Suprapubic skin (tissue), 4 donors: ENCODE data around the gene TBC1D22A. TPM values are rescaled to one million over a fixed set of nuclear protein-coding genes. Genes with fewer than 3 reads are reported as not detected.
A peak's percentile ranks its signal among the peaks of the same experiment; 100 is the strongest.
"Not testable (repeated sequence)": the region's sequence is repeated elsewhere in the genome, so short reads cannot be mapped to it uniquely, and the experiment has no call there.

ENCODE experiments used
- DNase-seq, 2 donors: peaks; one replicate each; pipeline ENCODE4 v3.0.0-alpha.2; 2019; ENCODE audit warnings: low spot score in 2 of 2
- H3K27ac ChIP-seq: fragments of 200-600 bp; sonication (generic); one replicate; pipeline ENCODE4 v1.5.1; 2019
- H3K27me3 ChIP-seq: fragments of 200-600 bp; sonication (generic); one replicate; pipeline ENCODE4 v1.5.1; 2019
- H3K36me3 ChIP-seq: fragments of 200-600 bp; sonication (generic); one replicate; pipeline ENCODE4 v1.5.1; 2019
- H3K4me1 ChIP-seq: fragments of 200-600 bp; sonication (generic); one replicate; pipeline ENCODE4 v1.5.1; 2019
- H3K4me3 ChIP-seq: fragments of 200-600 bp; sonication (generic); one replicate; pipeline ENCODE4 v1.5.1; 2019; ENCODE audit warnings: mild to moderate bottlenecking
- H3K9me3 ChIP-seq: fragments of 200-600 bp; sonication (generic); one replicate; pipeline ENCODE4 v1.5.1; 2019
- EP300 ChIP-seq: sonication (generic); formaldehyde crosslinking; IDR thresholded peaks from one replicate; pipeline ENCODE4 v1.6.1; 2017; ENCODE audit warnings: antibody characterized with exemption
- POLR2A ChIP-seq, 2 donors: fragments of 450-650 bp; IDR thresholded peaks; one replicate each; pipeline ENCODE4 v1.6.1; 2017; ENCODE audit warnings: antibody characterized with exemption in 2 of 2, mild to moderate bottlenecking in 2 of 2, moderate library complexity in 2 of 2
- POLR2AphosphoS5 ChIP-seq, 3 donors: sonication (generic); formaldehyde crosslinking; IDR thresholded peaks; one replicate each; pipeline ENCODE4 v1.6.1; 2017; ENCODE audit warnings: antibody characterized with exemption in 3 of 3
- WGBS: methylation state at CpG from one replicate; pipeline ENCODE4 v1.1.5; 2018; 5-methylcytosine and 5-hydroxymethylcytosine counted together
- total RNA-seq, 4 donors: library from RNA; depleted of rRNA; stranded (reverse); fragments of >200 nt; gene quantifications; one replicate each; pipeline ENCODE4 v1.1.0, GENCODE V29; 2016
- TF ChIP-seq, protein P1 (sequence below), 2 donors: fragments of 200-600 bp in 1 of 2; fragments of 450-650 bp in 1 of 2; sonication (generic) in 1 of 2; IDR thresholded peaks; one replicate each; pipeline ENCODE4 v1.5.1; 2016 to 2019; ENCODE audit warnings: antibody characterized with exemption in 2 of 2, mild to moderate bottlenecking in 1 of 2, moderate library complexity in 1 of 2

Gene TBC1D22A
- total RNA-seq, 4 donors from 2014 or later: 24.8 to 43.2 (median 35.4) TPM

DNA sequence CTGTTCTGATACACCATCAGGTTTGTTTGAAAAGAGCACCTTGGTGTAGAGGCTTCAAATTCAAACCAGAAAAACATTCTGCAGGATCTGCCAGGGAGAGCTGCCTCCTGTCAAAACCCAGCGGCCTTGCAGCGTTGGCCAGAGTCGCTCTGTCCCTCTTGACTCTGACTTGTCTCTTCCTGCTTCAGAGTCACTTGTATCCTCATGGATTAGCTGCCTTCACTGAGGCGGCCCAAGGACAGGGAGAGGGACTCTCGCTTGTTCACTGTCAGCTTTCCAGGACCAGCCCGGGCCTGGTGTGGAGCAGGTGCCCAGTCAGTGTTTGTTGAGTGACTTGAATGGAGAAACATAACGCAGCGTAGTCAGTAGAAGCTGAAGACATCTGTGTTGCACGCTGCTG is 18.0 kb downstream of the TBC1D22A start:
- H3K4me3 ChIP-seq: no peak overlapping the region
- H3K27ac ChIP-seq: no peak overlapping the region
- TF ChIP-seq, protein P1, sequence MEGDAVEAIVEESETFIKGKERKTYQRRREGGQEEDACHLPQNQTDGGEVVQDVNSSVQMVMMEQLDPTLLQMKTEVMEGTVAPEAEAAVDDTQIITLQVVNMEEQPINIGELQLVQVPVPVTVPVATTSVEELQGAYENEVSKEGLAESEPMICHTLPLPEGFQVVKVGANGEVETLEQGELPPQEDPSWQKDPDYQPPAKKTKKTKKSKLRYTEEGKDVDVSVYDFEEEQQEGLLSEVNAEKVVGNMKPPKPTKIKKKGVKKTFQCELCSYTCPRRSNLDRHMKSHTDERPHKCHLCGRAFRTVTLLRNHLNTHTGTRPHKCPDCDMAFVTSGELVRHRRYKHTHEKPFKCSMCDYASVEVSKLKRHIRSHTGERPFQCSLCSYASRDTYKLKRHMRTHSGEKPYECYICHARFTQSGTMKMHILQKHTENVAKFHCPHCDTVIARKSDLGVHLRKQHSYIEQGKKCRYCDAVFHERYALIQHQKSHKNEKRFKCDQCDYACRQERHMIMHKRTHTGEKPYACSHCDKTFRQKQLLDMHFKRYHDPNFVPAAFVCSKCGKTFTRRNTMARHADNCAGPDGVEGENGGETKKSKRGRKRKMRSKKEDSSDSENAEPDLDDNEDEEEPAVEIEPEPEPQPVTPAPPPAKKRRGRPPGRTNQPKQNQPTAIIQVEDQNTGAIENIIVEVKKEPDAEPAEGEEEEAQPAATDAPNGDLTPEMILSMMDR (IDR thresholded peaks at IDR 0.05): no peak
- TF ChIP-seq POLR2AphosphoS5 (IDR thresholded peaks at IDR 0.05) (no peak), EP300 (no peak), POLR2A (IDR thresholded peaks at IDR 0.05) (no peak)
- peak in 1 of 2 donors; percentile 44 for DNase-seq
- H3K4me1 ChIP-seq: peaks cover 29% of the 10 kb centered on the region
- H3K27me3 ChIP-seq: no peaks in the 10 kb centered on the region
- no peaks in the 10 kb centered on the region for H3K36me3 ChIP-seq
- WGBS: 80% methylated on average over 9 of the region's 9 CpGs
- no peaks in the 10 kb centered on the region for H3K9me3 ChIP-seq

DNA sequence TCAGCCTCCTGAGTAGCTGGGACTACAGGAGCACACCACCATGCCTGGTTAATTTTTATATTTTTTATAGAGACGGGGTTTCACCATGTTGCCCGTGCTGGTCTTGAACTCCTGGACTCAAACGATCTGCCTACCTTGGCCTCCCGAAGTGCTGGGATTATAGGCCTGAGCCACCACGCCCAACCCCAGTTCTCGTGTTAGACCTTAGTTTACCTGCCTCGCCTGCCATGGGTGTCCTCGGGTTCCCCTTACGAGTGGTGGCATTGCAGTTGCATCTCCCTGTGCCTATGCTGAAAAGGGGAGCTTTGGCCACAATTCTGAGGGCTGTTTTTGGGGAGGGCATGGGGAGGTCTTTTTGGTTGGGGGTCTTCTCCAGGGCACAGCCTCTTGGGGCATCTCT is 18.8 kb downstream of the TBC1D22A start:
- WGBS: 96% methylated on average over 9 of the region's 9 CpGs
- TF ChIP-seq, protein P1 (IDR thresholded peaks at IDR 0.05): no peak
- TF ChIP-seq POLR2A (IDR thresholded peaks at IDR 0.05) (no peak), EP300 (no peak), POLR2AphosphoS5 (IDR thresholded peaks at IDR 0.05) (no peak)

DNA sequence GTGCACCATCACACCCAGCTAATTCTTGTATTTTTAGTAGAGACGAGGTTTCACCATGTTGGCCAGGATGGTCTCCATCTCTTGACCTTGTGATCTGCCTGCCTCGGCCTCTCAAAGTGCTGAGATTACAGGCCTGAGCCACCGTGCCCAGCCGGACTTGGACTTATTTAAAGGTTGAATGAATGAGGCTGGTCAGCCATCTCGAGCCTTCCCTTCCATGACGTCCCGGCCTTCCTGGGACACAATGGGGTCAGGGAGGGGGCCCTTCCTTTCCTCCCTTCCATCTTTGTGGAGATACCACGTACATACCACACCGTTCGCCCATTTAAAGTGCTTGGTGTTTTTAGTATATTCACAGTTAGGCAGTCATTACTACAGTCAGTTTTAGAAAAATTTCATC is 19.8 kb downstream of the TBC1D22A start:
- not testable (repeated sequence) for H3K27ac ChIP-seq, H3K4me3 ChIP-seq, H3K9me3 ChIP-seq, H3K27me3 ChIP-seq, H3K36me3 ChIP-seq
- WGBS: 90% methylated on average over 10 of the region's 10 CpGs
- DNase-seq: peak in 1 of 2 donors; percentile 51
- H3K4me1 ChIP-seq: peaks cover 11% of the 10 kb centered on the region

More for the DNA sequence above, 18.8 kb downstream of the TBC1D22A start:
- Histone ChIP-seq H3K4me3 (no peak overlapping the region), H3K27ac (no peak overlapping the region), H3K9me3 (no peaks in the 10 kb centered on the region), H3K27me3 (no peaks in the 10 kb centered on the region), H3K4me1 (peaks cover 20% of the 10 kb centered on the region), H3K36me3 (no peaks in the 10 kb centered on the region)
- DNase-seq: peak in 1 of 2 donors; percentile 45

DNA sequence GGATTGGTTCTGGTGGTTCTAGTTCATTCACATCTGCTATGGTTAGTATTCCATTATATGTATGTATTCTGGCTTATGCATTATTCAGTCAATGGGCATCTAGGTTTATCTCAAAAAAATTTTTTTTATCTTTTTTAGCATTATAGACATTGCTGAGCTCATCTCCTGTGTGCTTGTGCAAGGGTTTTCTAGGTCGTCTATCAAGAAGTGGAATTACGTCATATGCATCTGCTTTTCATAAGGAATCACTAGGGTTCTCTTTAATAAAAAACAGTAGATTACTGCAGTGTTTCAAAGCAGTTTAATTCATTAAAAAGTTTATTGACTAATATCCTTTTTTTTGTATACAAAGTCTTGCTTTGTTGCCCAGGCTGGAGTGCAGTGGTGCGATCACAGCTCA is 21.3 kb downstream of the TBC1D22A start:
- WGBS: 67% methylated on average over 3 of the region's 3 CpGs
- H3K9me3 ChIP-seq: no peaks in the 10 kb centered on the region

DNA sequence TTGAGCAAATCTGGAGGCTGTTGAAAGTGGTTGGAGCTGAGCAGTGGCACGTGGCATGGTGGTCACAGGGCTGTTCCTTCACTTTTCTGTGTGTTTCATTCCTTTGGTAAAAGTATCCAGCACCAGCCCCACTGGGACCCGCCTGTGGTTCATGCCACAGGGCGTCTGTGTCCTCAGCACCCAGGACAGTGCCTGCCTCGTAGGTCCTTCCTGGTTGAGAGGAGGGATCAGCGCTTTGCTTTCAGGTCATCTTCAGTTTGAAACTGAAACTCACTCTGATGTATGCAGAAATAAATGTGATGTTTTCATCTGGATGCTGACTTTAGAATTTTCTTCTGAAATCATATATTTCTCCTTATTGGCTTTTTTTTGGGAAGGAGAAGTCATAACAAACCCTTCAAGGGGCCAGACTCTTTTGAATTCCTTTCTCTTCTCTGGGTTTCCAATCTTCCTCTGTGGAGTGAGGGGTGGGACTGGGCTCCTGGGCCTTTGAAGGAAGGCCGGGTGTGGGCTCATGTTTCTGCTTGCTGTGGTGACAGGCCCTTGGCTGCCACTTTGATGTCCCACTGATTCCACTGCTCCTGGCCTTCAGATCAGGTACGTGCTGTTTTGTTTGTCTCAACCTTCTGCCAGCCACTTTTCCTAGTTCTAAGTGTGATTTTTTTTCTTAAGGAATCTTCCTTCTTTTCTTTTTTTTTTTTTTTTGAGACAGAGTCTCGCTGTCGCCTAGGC is 26.2 kb downstream of the TBC1D22A start:
- peak in 1 of 2 donors; percentile 52 for DNase-seq
- Histone ChIP-seq H3K27ac (no peak overlapping the region), H3K4me1 (peaks cover 30% of the 10 kb centered on the region), H3K4me3 (no peak overlapping the region), H3K36me3 (peaks cover 12% of the 10 kb centered on the region), H3K27me3 (no peaks in the 10 kb centered on the region), H3K9me3 (no peaks in the 10 kb centered on the region)
- TF ChIP-seq EP300: no peak
- no peak for TF ChIP-seq POLR2A (IDR thresholded peaks at IDR 0.05)
- TF ChIP-seq POLR2AphosphoS5 (IDR thresholded peaks at IDR 0.05): no peak
- TF ChIP-seq, protein P1 (IDR thresholded peaks at IDR 0.05): no peak
- 88% methylated on average over 9 of the region's 9 CpGs for WGBS

More for the DNA sequence above, 21.3 kb downstream of the TBC1D22A start:
- TF ChIP-seq, protein P1 (IDR thresholded peaks at IDR 0.05): no peak
- TF ChIP-seq EP300 (no peak), POLR2A (IDR thresholded peaks at IDR 0.05) (no peak), POLR2AphosphoS5 (IDR thresholded peaks at IDR 0.05) (no peak)
- Histone ChIP-seq H3K36me3 (no peaks in the 10 kb centered on the region), H3K27me3 (no peaks in the 10 kb centered on the region), H3K4me3 (no peak overlapping the region), H3K4me1 (peaks cover 5% of the 10 kb centered on the region), H3K27ac (no peak overlapping the region)
- no peak for DNase-seq
